HepG2 (cell line): Measurements from ENCODE around the gene NFATC2.

Source experiments
- HDAC2 ChIP-seq: sonication (generic); formaldehyde crosslinking; IDR thresholded peaks from 2 replicates; pipeline ENCODE4 v1.4.0; 2020; ENCODE audit warnings: missing genetic modification reagents
- HNRNPL ChIP-seq: fragments of 200-400 bp; formaldehyde crosslinking; IDR thresholded peaks from 2 replicates; pipeline ENCODE4 v1.6.1; 2017; ENCODE audit warnings: mild to moderate bottlenecking, low read depth, low read length
- POLR2AphosphoS5 ChIP-seq: IDR thresholded peaks from 2 replicates; pipeline ENCODE4 v1.6.1; 2012; ENCODE audit warnings: low read depth, low read length
- ZNF777 ChIP-seq: sonication (generic); formaldehyde crosslinking; IDR thresholded peaks from 2 replicates; pipeline ENCODE4 v1.4.0; 2020; ENCODE audit warnings: missing genetic modification reagents
- TF ChIP-seq, protein P1 (sequence below): sonication (generic); formaldehyde crosslinking; conservative IDR thresholded peaks from 2 replicates; pipeline ENCODE4 v1.8.0; 2022; ENCODE audit warnings: missing genetic modification reagents

DNA sequence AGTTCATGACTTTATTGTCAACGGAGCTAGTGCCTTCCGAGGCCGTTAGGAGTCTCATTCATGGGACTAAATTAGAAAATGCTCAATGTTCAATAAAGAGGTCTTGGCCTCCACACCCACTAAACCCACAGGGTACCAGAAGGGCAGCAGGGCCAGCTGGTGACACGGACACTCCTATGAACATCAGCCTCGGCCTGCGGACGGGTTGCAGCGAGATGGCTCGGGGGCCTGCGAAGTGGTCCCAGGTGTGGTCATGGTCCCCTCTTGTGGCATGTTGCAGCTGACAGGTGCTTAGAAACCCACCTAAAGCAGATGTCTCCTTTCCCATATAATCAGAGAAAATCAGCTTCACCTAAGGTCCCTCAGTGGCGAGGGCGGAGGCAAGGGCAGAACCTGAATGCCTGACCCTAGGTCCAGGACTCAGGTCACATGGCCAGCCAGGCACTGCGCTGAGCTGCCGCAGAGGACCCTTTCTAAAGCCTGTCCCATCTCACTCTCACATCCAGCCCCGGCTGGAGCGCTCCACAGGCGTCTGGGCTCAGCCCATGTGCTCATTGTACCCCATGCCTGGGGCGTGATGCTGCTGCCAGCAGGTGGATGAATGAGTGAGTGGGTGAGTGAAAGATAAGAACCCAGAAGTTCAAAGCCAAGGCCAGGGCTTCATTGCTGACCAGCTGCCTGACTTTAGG lies 35.8 kb downstream of the NFATC2 start:
- TF ChIP-seq HNRNPL (no peak), POLR2AphosphoS5 (no peak), ZNF777 (CRISPR knock-in tag) (no peak), HDAC2 (CRISPR knock-in tag) (no peak)
- TF ChIP-seq, protein P1, sequence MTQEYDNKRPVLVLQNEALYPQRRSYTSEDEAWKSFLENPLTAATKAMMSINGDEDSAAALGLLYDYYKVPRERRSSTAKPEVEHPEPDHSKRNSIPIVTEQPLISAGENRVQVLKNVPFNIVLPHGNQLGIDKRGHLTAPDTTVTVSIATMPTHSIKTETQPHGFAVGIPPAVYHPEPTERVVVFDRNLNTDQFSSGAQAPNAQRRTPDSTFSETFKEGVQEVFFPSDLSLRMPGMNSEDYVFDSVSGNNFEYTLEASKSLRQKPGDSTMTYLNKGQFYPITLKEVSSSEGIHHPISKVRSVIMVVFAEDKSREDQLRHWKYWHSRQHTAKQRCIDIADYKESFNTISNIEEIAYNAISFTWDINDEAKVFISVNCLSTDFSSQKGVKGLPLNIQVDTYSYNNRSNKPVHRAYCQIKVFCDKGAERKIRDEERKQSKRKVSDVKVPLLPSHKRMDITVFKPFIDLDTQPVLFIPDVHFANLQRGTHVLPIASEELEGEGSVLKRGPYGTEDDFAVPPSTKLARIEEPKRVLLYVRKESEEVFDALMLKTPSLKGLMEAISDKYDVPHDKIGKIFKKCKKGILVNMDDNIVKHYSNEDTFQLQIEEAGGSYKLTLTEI (CRISPR knock-in tag) = no peak
